ENCODE data around the gene STAC.
A peak's percentile ranks its signal among the peaks of the same experiment; 100 is the strongest.

Gene STAC, protein sequence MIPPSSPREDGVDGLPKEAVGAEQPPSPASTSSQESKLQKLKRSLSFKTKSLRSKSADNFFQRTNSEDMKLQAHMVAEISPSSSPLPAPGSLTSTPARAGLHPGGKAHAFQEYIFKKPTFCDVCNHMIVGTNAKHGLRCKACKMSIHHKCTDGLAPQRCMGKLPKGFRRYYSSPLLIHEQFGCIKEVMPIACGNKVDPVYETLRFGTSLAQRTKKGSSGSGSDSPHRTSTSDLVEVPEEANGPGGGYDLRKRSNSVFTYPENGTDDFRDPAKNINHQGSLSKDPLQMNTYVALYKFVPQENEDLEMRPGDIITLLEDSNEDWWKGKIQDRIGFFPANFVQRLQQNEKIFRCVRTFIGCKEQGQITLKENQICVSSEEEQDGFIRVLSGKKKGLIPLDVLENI

DNA sequence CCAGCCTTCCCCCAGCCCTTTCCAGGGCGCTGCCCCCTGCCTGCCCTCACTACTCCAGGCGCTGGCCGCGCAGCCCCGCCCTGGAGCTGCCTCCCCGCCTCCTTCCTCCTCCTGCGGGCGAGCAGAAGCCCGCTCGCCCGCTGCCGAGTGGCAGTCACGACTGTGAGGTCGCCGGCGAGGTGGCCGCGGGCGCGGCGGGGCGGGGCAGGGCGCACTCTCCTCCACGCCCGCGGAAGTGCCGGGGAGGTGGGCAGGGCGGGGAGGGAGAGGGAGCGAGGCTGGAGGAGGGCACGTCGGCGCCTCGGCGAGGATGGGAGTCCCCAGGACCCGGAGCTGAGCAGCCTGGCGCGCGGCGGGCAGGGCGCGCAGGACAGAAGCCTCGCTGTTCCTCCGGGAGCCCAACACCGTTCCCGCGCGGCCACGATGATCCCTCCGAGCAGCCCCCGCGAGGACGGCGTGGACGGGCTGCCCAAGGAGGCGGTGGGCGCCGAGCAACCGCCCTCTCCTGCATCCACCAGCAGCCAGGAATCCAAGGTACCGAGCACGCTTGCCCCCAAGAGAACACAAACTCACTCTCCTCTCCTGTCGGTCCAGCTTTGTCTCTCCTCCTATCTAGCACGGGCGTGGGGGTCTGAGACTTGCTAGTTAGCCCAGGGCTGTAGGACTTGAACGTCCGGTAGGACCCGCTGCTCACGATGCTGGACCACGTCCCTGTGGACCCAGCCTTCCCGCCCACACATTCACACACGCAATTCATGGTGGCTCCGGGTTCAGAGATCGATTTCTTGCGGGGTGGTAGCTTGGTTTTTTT, at the start of gene STAC:
TSS of gene STAC (plus strand) at position 284 of the 811 bp plus-strand sequence. CDS start at position 424, 140 bp downstream.
- in situ Hi-C loops (cut with HindIII; ENCODE audit: low pct_ligation_motif_present, low pct_unique_long_range_greater_than_20kb, low sequenced_read_pairs): no loop called here
- peak; percentile 62 for DNase-seq

DNA sequence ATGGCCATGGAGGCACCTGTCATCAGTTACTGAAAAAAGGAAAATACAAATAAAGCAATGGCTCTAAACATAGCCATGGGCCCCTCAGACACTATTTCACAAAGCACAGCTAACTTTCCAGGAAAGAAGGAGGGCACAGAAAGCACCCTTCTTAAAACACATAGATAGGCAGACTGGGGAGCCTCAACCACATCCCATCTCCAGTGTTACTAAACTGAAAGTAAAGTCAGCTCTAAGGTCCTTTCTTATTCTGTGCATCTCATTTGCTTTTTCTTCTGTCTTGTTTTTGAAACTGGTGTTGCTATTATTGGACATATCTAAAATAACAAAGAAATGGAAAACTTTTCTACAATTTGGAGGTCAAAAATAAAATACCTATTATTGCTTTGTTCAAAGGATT, 48.2 kb upstream of the STAC start:
- in situ Hi-C loops (cut with HindIII; ENCODE audit: low pct_ligation_motif_present, low pct_unique_long_range_greater_than_20kb, low sequenced_read_pairs): no loop called here

DNA sequence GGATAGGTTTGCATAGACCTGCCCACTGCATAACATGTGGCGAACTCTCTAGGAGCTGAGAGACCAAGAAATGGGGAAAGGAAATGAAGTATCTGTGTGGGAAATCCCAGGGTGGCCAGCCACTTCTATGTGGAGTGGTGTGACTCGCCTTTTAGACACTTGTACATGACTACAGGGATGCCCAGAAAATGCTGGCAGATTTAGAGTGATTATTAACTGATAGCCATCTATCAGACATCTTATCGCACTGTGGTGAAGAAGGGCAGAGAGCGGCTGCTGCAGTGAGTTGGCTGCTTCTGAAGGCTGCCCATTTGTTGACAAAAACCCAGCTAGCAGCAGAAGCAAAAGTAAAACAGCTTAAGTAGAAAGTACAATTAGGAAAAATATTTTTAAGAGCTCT, 18.1 kb upstream of the STAC start:
- DNase-seq: peak; percentile 19
- in situ Hi-C loops (cut with HindIII; ENCODE audit: low pct_ligation_motif_present, low pct_unique_long_range_greater_than_20kb, low sequenced_read_pairs): no loop called here

More for the DNA sequence above, 48.2 kb upstream of the STAC start:
- DNase-seq: no peak

DNA sequence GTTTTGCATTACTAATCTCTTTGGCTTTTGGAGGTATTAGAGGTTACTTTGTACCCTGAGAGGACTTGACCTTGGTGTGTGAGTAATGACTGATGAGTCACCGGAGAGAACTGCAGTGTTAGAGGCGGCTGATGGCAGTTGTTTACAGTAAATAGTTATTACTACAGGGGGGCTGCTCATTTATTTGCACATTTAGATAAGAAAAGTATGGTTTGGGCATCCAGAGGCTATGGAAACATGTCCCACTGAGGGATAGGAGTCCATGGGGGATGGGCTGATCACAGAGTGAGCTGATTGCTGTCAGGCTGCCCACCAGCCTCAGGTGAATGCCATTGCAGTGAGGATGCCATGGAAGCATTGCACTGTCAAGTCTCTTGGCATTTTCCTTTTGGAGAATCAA, 17.3 kb upstream of the STAC start:
- DNase-seq: peak; percentile 72
- in situ Hi-C loops (cut with HindIII; ENCODE audit: low pct_ligation_motif_present, low pct_unique_long_range_greater_than_20kb, low sequenced_read_pairs): no loop called here

DNA sequence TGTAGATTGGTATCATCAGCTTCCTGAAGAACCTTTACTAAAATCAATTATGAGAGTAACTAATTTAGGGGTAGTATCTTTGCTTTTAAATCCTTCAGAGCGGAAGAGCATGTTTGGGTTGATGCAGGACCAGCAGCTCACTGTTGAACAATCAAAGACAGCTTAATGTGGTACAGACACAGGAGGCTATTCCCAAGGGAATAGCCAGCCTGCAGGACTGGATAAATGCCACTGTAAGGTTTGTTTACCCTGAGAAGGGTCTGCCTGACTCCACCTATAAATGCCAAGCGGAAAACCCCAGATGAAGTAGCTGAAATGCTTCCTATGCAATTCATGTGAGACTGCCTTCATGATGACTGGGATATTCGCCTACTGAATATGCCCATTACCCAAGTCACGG, 16.0 kb upstream of the STAC start:
- in situ Hi-C loops (cut with HindIII; ENCODE audit: low pct_ligation_motif_present, low pct_unique_long_range_greater_than_20kb, low sequenced_read_pairs): no loop called here
- no peak for DNase-seq

DNA sequence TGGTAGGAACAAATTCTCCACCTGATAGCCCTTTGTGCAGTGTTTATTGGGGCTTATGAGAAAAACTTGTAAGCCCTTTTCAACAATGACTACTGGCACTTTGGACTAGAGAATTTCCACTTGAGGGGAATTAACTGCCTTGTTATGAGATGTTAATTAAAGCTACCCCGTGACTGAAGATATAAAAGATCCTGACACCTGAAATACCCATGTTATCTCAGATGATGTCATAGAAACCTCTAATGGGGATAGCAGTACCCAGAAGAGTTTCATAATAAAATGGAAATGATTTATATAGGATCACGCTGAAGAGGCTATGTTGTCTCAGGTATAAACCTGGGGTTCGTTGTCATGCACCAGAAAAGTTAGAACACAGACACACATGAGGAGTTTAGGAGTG, 14.5 kb upstream of the STAC start:
- DNase-seq: no peak
- in situ Hi-C loops (cut with HindIII; ENCODE audit: low pct_ligation_motif_present, low pct_unique_long_range_greater_than_20kb, low sequenced_read_pairs): no loop called here

DNA sequence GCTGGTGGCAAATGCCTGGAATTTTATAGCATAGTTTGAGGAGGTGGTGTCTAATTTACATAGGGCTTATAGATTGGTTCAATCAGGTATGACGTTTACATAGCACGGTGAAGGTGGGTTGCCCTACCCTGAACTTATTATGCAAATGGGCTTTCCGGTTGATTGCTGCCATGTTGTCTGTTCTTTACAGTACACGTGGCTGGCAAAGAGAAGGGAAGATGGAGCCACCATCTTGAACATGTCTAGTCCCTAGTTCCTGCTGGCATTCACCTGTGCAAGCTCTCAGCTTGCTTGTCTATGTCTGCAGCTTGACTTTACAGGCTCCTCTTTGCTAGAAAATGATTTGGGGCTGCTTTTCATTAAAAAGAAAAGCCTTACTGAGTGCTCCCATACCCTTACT, 14.0 kb upstream of the STAC start:
- in situ Hi-C loops (cut with HindIII; ENCODE audit: low pct_ligation_motif_present, low pct_unique_long_range_greater_than_20kb, low sequenced_read_pairs): no loop called here
- no peak for DNase-seq

DNA sequence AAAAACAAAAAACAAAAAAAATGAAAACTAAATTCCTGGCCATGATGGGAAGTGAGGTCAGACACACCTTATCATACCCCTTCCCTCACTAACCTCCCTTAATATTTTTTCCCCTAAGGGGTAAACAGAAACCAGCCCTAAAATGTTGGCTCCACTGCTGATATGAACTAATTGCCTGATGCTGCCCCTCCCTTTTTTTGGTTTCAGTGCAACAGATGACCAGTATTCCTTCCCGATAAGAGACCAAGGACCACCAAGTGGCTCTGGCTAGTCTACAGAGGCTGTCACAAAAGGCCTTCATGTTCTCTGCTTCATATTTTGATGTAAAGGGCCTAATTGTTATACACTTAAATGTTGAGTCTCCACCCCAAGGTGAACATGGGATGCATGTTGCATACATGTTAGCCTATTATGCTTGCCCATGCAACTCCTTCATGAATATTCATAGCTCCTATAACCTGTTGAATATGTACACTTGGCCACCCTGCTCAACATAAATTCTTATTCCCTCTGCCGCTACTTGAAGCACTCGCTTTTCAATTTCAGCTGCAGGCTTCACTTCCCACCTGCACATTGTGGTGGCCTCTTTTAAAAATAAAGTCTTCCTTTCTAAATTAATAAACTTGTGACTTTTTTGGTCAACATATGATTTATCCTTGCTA, 12.3 kb upstream of the STAC start:
- in situ Hi-C loops (cut with HindIII; ENCODE audit: low pct_ligation_motif_present, low pct_unique_long_range_greater_than_20kb, low sequenced_read_pairs): no loop called here

DNA sequence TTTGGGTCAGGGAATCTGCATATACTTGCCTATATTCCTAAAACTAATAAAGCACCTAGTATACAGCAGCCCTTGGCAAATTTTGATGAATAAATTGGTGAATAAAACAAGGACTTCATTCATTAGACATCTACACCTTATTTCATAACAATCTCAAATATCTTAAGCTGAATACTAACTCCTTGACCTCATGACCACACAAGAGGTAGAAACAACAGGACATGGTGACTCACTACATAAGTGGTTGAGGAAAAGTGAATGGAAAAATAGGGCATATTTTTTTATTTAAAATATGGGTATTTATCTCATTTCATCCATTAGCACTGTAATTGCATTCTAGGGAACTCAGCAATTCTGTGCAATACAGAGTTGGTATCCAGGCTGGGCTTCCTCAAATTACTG, 7.8 kb upstream of the STAC start:
- in situ Hi-C loops (cut with HindIII; ENCODE audit: low pct_ligation_motif_present, low pct_unique_long_range_greater_than_20kb, low sequenced_read_pairs): no loop called here
- peak; percentile 50 for DNase-seq

More for the DNA sequence above, 12.3 kb upstream of the STAC start:
- no peak for DNase-seq

DNA sequence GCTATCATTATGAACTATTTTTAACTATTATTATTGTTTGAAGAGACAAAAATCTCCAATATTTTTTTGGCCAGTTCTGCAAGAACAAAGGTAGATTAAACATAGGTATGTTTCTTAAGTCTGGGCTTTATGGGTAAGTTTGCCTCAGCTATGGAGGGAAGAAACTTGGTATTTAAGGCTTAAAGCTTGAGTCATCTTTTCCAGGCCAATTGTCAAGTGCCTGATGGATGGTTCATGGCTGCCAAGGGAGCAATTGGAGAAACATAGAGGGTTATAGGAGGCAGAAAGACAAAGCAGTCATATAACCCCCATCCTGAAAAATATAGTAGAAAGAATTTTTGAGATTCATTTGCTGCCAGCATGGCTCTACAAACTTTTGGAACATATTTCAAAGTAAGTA, 7.2 kb upstream of the STAC start:
- in situ Hi-C loops (cut with HindIII; ENCODE audit: low pct_ligation_motif_present, low pct_unique_long_range_greater_than_20kb, low sequenced_read_pairs): no loop called here
- DNase-seq: peak; percentile 47

DNA sequence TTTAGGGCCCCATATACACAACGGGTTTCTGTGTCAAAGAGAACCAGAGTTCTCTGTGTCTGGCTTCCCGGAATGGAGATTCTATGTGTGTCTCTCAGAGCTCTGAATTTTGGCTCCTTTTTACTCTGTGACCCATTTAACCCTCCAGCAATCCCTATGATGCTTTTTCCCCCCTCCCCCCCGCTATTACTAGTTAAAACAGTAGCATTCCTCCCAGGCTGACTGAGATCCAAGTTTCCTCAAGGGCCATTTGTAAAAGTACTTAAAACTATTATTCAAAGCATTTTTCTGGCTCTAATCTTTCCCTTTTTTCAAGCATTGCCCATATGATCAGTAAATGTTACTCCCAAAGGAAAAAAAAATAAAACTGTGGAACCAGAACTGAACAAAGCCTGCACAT, 6.6 kb upstream of the STAC start:
- no peak for DNase-seq
- in situ Hi-C loops (cut with HindIII; ENCODE audit: low pct_ligation_motif_present, low pct_unique_long_range_greater_than_20kb, low sequenced_read_pairs): no loop called here

DNA sequence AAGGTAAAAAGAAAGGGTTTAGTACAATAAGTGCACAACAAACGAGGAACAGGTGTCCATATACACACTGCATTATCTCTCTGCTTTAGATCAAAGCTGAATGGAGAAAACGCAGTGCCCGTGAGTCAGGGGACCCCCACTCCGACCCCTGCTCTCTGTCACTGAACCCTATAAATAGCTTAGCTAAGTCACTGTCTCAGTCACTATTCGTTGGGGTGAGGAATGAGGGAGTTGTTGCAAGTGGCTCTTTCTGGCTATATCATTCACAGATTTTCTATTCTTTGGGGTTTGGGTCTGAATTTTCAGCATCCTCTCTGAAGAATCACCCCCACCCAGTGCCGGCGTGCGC, 458 bp upstream of the STAC start:
- DNase-seq: no peak
- in situ Hi-C loops (cut with HindIII; ENCODE audit: low pct_ligation_motif_present, low pct_unique_long_range_greater_than_20kb, low sequenced_read_pairs): no loop called here

DNA sequence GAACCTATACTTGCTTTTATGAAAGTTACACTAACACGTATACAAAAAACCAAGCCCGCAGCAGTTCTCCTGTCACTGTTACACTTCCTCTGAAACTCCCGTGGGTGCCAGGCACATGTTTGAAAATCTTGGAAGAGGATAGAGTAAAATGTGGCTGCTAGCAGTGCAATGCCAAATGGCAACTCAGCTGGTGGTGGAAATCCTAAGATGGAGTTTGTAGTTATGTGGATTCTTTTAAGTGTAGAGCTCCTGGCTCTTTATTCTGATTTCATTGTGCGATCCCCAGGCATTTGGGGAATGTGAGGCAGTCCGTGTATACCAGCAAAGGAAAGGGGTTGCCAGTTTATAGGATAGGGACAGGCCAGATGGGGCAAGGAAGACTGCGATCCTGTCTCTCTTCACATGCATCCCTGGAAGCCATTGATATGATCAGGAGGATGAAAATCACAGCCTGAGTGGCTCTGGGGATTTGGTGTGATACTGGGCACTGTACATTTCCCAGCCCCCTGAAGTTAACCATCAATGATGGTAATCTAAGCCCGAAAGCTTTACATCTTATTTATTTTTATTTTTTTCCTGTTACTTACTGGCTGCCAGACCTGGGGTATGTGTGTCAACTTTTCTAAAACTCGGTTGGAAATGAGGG, 1.1 kb downstream of the STAC start:
- in situ Hi-C loops (cut with HindIII; ENCODE audit: low pct_ligation_motif_present, low pct_unique_long_range_greater_than_20kb, low sequenced_read_pairs): no loop called here
- DNase-seq: peak; percentile 6

DNA sequence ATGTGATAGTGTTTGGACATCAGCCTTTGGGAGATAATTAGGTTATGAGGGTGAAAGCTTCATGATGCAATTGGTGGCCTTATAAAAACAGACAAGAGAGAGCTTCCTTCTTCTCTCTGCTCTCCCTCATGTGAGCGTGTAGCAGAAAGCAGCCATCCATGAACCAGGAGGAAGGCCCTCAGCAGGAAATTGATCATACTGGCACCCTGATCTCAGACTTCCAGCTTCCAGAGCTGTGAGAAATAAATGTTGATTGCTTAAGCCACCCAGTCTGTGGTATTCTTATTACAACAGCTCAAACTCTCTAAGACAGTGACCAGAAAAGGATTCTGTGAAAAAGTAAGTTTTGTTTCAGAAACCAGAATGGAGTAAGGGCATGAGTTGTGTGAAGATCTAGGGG, 13.3 kb downstream of the STAC start:
- in situ Hi-C loops (cut with HindIII; ENCODE audit: low pct_ligation_motif_present, low pct_unique_long_range_greater_than_20kb, low sequenced_read_pairs): no loop called here
- no peak for DNase-seq

DNA sequence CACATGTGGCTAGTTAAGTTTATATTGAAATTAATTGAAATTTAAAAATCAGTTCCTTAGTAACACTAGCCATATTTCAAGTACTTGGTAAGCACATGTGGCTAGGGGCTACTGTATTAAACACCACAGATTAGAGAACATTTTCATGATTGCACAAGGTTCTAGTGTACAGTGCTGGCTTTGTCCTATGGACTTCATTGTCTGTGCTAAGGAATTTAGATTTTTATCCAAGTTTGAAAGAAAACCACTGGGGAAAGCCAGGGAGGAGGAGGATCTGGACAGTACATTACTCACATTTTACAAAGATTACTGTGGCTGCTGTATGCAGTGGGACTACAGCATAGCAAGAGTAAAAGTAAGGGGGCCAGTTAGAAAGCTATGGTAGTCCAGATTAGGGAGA, 13.9 kb downstream of the STAC start:
- DNase-seq: no peak
- in situ Hi-C loops (cut with HindIII; ENCODE audit: low pct_ligation_motif_present, low pct_unique_long_range_greater_than_20kb, low sequenced_read_pairs): no loop called here

DNA sequence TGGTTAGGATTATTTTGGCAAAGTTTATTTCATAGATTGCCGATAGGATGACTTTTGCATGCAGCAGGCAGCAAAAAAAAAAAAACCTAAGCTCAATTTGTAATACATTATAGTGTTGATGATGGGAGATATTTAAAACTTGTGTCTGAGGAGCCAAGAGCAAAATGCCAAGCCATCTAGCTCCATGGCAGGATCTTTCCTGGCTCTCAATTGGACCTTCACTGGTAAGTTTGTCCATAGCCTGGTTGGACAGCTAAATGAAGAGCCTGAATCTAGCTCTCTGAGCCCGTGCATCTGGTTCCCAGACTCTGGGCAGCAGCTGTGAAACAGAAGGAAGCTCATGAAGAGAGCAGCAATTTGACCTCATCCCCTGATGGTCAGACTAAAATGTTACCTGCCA, 17.5 kb downstream of the STAC start:
- in situ Hi-C loops (cut with HindIII; ENCODE audit: low pct_ligation_motif_present, low pct_unique_long_range_greater_than_20kb, low sequenced_read_pairs): no loop called here
- no peak for DNase-seq

DNA sequence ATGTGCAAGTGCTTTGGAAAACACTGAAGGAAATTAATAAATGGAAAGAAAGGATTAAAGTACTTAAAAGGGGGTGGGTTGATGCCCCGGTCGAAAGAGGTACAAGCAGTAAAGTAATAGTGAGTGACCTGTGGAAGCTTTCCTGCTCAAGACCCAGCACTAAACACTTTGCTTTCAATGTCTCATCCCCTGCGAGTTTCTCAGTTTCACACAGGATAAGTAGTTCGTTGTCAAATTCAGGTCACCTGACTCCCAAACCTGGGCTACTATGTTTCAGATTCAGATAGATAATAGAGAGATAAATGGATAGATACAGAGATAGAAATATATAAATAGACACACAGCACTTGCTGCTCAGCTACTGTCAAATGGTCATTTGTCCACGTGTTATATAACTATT, 19.6 kb downstream of the STAC start:
- in situ Hi-C loops (cut with HindIII; ENCODE audit: low pct_ligation_motif_present, low pct_unique_long_range_greater_than_20kb, low sequenced_read_pairs): no loop called here
- DNase-seq: no peak

DNA sequence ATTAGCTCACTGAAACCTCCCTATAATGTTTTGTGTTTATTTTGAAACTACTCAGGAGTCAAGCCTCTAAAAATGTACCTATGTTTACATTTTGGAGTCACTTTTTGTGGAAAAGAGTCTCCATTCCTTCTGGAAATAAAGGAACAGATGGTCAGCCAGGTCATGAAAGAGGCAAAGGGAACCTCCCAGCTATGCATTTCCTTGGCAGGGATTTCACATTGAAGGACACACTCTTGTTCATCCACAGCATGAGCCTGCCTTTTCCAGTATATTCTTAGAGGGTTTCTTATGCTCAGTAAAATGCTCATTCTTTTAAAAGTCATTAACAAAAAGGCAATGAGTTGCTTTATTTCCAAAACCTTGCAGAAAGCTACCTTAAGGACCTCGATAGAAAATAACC, 20.8 kb downstream of the STAC start:
- in situ Hi-C loops (cut with HindIII; ENCODE audit: low pct_ligation_motif_present, low pct_unique_long_range_greater_than_20kb, low sequenced_read_pairs): no loop called here
- DNase-seq: no peak

DNA sequence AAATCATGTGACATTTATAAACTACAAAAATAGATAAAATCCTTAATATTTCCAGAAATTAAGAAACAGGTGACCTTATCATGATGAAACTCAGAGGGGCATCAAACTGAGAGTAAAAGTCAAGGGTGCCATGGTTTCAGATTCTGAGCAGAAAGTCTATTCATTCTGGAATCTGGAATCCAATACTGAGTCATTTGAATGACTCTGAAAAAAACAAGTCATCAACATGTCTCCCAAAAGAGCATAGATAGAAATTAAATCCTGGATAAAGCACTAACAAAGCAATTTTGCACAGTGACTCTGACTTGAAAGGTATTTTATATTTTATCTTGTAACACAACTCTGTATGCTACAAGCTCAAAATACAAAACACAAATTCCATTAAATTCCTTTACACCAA, 23.4 kb downstream of the STAC start:
- DNase-seq: no peak
- in situ Hi-C loops (cut with HindIII; ENCODE audit: low pct_ligation_motif_present, low pct_unique_long_range_greater_than_20kb, low sequenced_read_pairs): no loop called here
